Measurements from ENCODE around the gene SCRN1.

Gene SCRN1

GRCh38 chr7:30003098-30003497, 13.5 kb upstream of the SCRN1 start:
- no peak for DNase-seq (ENCODE audit: low spot score)

GRCh38 chr7:30001998-30002397, 12.4 kb upstream of the SCRN1 start:
- no peak for DNase-seq (ENCODE audit: low spot score)

- DNase-seq (ENCODE audit: low spot score): no peak
Observed at GRCh38 chr7:29998489-29998888, 8.9 kb upstream of the SCRN1 start.

- DNase-seq (ENCODE audit: low spot score): no peak
Observed at GRCh38 chr7:29996321-29996720, 6.7 kb upstream of the SCRN1 start.

- no peak for DNase-seq (ENCODE audit: low spot score)
Observed at GRCh38 chr7:29995652-29996051, 6.1 kb upstream of the SCRN1 start.

- no peak for DNase-seq (ENCODE audit: low spot score)
Observed at GRCh38 chr7:29993140-29993539, 3.5 kb upstream of the SCRN1 start.

GRCh38 chr7:29991937-29992336, 2.3 kb upstream of the SCRN1 start:
- DNase-seq (ENCODE audit: low spot score): no peak

GRCh38 chr7:29990931-29991330, 1.3 kb upstream of the SCRN1 start:
- no peak for DNase-seq (ENCODE audit: low spot score)

- DNase-seq (ENCODE audit: low spot score): no peak
Observed at GRCh38 chr7:29988424-29989256, 961 bp downstream of the SCRN1 start.

GRCh38 chr7:29987811-29988317, 1.7 kb downstream of the SCRN1 start:
- DNase-seq (ENCODE audit: low spot score): peak; percentile 51

- DNase-seq (ENCODE audit: low spot score): no peak
Observed at GRCh38 chr7:29987083-29987482, 2.5 kb downstream of the SCRN1 start.

GRCh38 chr7:29980151-29980550, 9.4 kb downstream of the SCRN1 start:
- no peak for DNase-seq (ENCODE audit: low spot score)

GRCh38 chr7:29977886-29978651, 11.5 kb downstream of the SCRN1 start:
- no peak for DNase-seq (ENCODE audit: low spot score)

- DNase-seq (ENCODE audit: low spot score): no peak
Observed at GRCh38 chr7:29976673-29977415, 12.8 kb downstream of the SCRN1 start.

- no peak for DNase-seq (ENCODE audit: low spot score)
Observed at GRCh38 chr7:29976266-29976665, 13.3 kb downstream of the SCRN1 start.

GRCh38 chr7:29975561-29975960, 14.0 kb downstream of the SCRN1 start:
- no peak for DNase-seq (ENCODE audit: low spot score)

GRCh38 chr7:29974286-29974685, 15.3 kb downstream of the SCRN1 start:
- no peak for DNase-seq (ENCODE audit: low spot score)

- DNase-seq (ENCODE audit: low spot score): no peak
Observed at GRCh38 chr7:29972315-29972669, 17.3 kb downstream of the SCRN1 start.

- no peak for DNase-seq (ENCODE audit: low spot score)
Observed at GRCh38 chr7:29971566-29972314, 17.9 kb downstream of the SCRN1 start.

- DNase-seq (ENCODE audit: low spot score): no peak
Observed at GRCh38 chr7:29970158-29970557, 19.4 kb downstream of the SCRN1 start.

GRCh38 chr7:29969738-29970137, 19.9 kb downstream of the SCRN1 start:
- DNase-seq (ENCODE audit: low spot score): no peak
